Stimulated activated naive B cell treated with anti-CD40 and anti-IgM and Interleukin-4, amounts not matched to agents 10 μg/mL and 1 μg/mL and 100 μg/mL, for 72 hours (primary cell): ENCODE data around the gene SNX25.

Experiments used
- ATAC-seq, 2 donors: fragments of 150-1000 bp; cut with Tn5 transposase; replicated peaks; 2 replicates each; pipeline ENCODE4 v1.10.0; 2021; ENCODE audit warnings: moderate library complexity in 1 of 2
- DNase-seq: peaks from one replicate; pipeline ENCODE4 v3.0.0; 2021
- H3K27ac Mint-ChIP-seq: one replicate; pipeline ENCODE4 v1.8.0; 2022; ENCODE audit warnings: mild to moderate bottlenecking, mixed read lengths
- H3K27me3 Mint-ChIP-seq, 2 donors: one replicate each; pipeline ENCODE4 v1.8.0; 2022; ENCODE audit warnings: mixed read lengths in 2 of 2
- H3K36me3 Mint-ChIP-seq, 2 donors: one replicate each; pipeline ENCODE4 v1.8.0; 2022; ENCODE audit warnings: mixed read lengths in 2 of 2, mild to moderate bottlenecking in 1 of 2
- H3K4me1 Mint-ChIP-seq, 2 donors: one replicate each; pipeline ENCODE4 v1.8.0; 2022; ENCODE audit warnings: mixed read lengths in 2 of 2, mild to moderate bottlenecking in 1 of 2
- H3K4me3 Mint-ChIP-seq, 2 donors: one replicate each; pipeline ENCODE4 v1.8.0; 2022; ENCODE audit warnings: mild to moderate bottlenecking in 2 of 2, mixed read lengths in 2 of 2, moderate library complexity in 1 of 2
- H3K9me3 Mint-ChIP-seq, 2 donors: one replicate each; pipeline ENCODE4 v1.8.0; 2022; ENCODE audit warnings: mixed read lengths in 2 of 2, mild to moderate bottlenecking in 1 of 2

SNX25 gene

GRCh38 chr4:185395238-185395955 is 186.0 kb downstream of the SNX25 start, which contains the start of gene LRP2BP:
LRP2BP (minus strand) TSS chr4:185395924; CDS start chr4:185378186, 17,738 bp downstream.
- no peak for ATAC-seq
- Mint-ChIP-seq H3K4me3 (peak within 1 kb of the TSS; percentile 94), H3K4me1 (peaks cover 16 to 42% of the 10 kb centered on the region in 2 donors), H3K27ac (peak within 1 kb of the TSS; percentile 97), H3K27me3 (no peaks in the 10 kb centered on the region), H3K36me3 (peaks cover 4 to 15% of the 10 kb centered on the region in 2 donors), H3K9me3 (no peaks in the 10 kb centered on the region)
- DNase-seq: no peak

- Mint-ChIP-seq H3K27ac (peak overlapping the region; percentile 97), H3K4me1 (peaks cover 16 to 42% of the 10 kb centered on the region in 2 donors), H3K27me3 (no peaks in the 10 kb centered on the region), H3K36me3 (peaks cover 4 to 15% of the 10 kb centered on the region in 2 donors), H3K4me3 (peak overlapping the region; percentile 94), H3K9me3 (no peaks in the 10 kb centered on the region)
- DNase-seq: peak; percentile 98
- peak; percentile 85 to 92 for ATAC-seq
These were observed 186.7 kb downstream of the SNX25 start for GRCh38 chr4:185395956-185396723.

- Mint-ChIP-seq H3K27ac (peak within 1 kb of the TSS; percentile 97), H3K36me3 (peaks cover 4 to 15% of the 10 kb centered on the region in 2 donors), H3K27me3 (no peaks in the 10 kb centered on the region), H3K9me3 (no peaks in the 10 kb centered on the region), H3K4me3 (peak within 1 kb of the TSS; percentile 94), H3K4me1 (peaks cover 16 to 42% of the 10 kb centered on the region in 2 donors)
- ATAC-seq: no peak
- no peak for DNase-seq
These were observed 187.5 kb downstream of the SNX25 start, which contains the start of gene ANKRD37 for GRCh38 chr4:185396724-185397385. ANKRD37 (plus strand) TSS chr4:185396841; CDS start chr4:185396924, 83 bp downstream.

GRCh38 chr4:185398618-185399017 is 189.2 kb downstream of the SNX25 start:
- Mint-ChIP-seq H3K9me3 (no peaks in the 10 kb centered on the region), H3K4me3 (no peak overlapping the region), H3K36me3 (peaks cover 7 to 22% of the 10 kb centered on the region in 2 donors), H3K27ac (no peak overlapping the region), H3K27me3 (no peaks in the 10 kb centered on the region), H3K4me1 (peaks cover 12 to 35% of the 10 kb centered on the region in 2 donors)
- DNase-seq (no peak), ATAC-seq (no peak)

GRCh38 chr4:185399466-185399865 is 190.1 kb downstream of the SNX25 start:
- ATAC-seq (no peak), DNase-seq (no peak)
- Mint-ChIP-seq H3K36me3 (peaks cover 8 to 20% of the 10 kb centered on the region in 2 donors), H3K27ac (no peak overlapping the region), H3K4me1 (peaks cover 7 to 27% of the 10 kb centered on the region in 2 donors), H3K4me3 (no peak overlapping the region), H3K9me3 (no peaks in the 10 kb centered on the region), H3K27me3 (no peaks in the 10 kb centered on the region)

- peaks cover 18 to 34% of the 10 kb centered on the region in 2 donors for H3K36me3 Mint-ChIP-seq
- no peak overlapping the region for H3K27ac Mint-ChIP-seq
- DNase-seq (no peak), ATAC-seq (no peak)
- no peaks in the 10 kb centered on the region for H3K27me3 Mint-ChIP-seq
- peaks cover under 1 to 2% of the 10 kb centered on the region in 2 donors for H3K4me1 Mint-ChIP-seq
- no peak overlapping the region for H3K4me3 Mint-ChIP-seq
- H3K9me3 Mint-ChIP-seq: no peaks in the 10 kb centered on the region
These were observed 194.6 kb downstream of the SNX25 start for GRCh38 chr4:185404031-185404430.

GRCh38 chr4:185405296-185405999 is 196.1 kb downstream of the SNX25 start:
- H3K27ac Mint-ChIP-seq: no peak overlapping the region
- DNase-seq (no peak), ATAC-seq (peak in 1 of 2 donors; percentile 68)
- H3K36me3 Mint-ChIP-seq: peaks cover 22 to 40% of the 10 kb centered on the region in 2 donors
- peaks cover 0 to 2% of the 10 kb centered on the region in 2 donors for H3K9me3 Mint-ChIP-seq
- no peaks in the 10 kb centered on the region for H3K27me3 Mint-ChIP-seq
- peaks cover 0 to 2% of the 10 kb centered on the region in 2 donors for H3K4me1 Mint-ChIP-seq
- no peak overlapping the region for H3K4me3 Mint-ChIP-seq

GRCh38 chr4:185408432-185408831 is 199.0 kb downstream of the SNX25 start:
- no peak overlapping the region for H3K4me3 Mint-ChIP-seq

GRCh38 chr4:185411849-185412248 is 202.5 kb downstream of the SNX25 start:
- peaks cover 15 to 26% of the 10 kb centered on the region in 2 donors for H3K36me3 Mint-ChIP-seq
- no peaks in the 10 kb centered on the region for H3K27me3 Mint-ChIP-seq
- ATAC-seq (no peak), DNase-seq (no peak)
- no peak overlapping the region for H3K27ac Mint-ChIP-seq
- no peaks in the 10 kb centered on the region for H3K4me1 Mint-ChIP-seq
- H3K4me3 Mint-ChIP-seq: no peak overlapping the region
- H3K9me3 Mint-ChIP-seq: peaks cover 0 to 2% of the 10 kb centered on the region in 2 donors

More at GRCh38 chr4:185408432-185408831, 199.0 kb downstream of the SNX25 start:
- Mint-ChIP-seq H3K27ac (no peak overlapping the region), H3K36me3 (peaks cover 20 to 30% of the 10 kb centered on the region in 2 donors), H3K4me1 (peaks cover 0 to 2% of the 10 kb centered on the region in 2 donors), H3K9me3 (peaks cover 0 to 2% of the 10 kb centered on the region in 2 donors), H3K27me3 (no peaks in the 10 kb centered on the region)
- ATAC-seq (no peak), DNase-seq (no peak)

GRCh38 chr4:185412412-185412811 is 203.0 kb downstream of the SNX25 start:
- no peak overlapping the region for H3K4me3 Mint-ChIP-seq
- no peak overlapping the region for H3K27ac Mint-ChIP-seq
- peaks cover 17 to 29% of the 10 kb centered on the region in 2 donors for H3K36me3 Mint-ChIP-seq

More at GRCh38 chr4:185412412-185412811, 203.0 kb downstream of the SNX25 start:
- no peaks in the 10 kb centered on the region for H3K4me1 Mint-ChIP-seq
- peaks cover 0 to 2% of the 10 kb centered on the region in 2 donors for H3K9me3 Mint-ChIP-seq
- ATAC-seq (no peak), DNase-seq (no peak)
- H3K27me3 Mint-ChIP-seq: no peaks in the 10 kb centered on the region
